ENCODE data around the gene PDXK.

Gene PDXK

GRCh38 chr21:43726686-43727518 is 8.0 kb downstream of the PDXK start:
- DNase-seq: no peak

- no peak for DNase-seq
Measured at GRCh38 chr21:43727519-43728153, 8.7 kb downstream of the PDXK start.

GRCh38 chr21:43728154-43728466 is 9.2 kb downstream of the PDXK start:
- no peak for DNase-seq

GRCh38 chr21:43728467-43729390 is 9.8 kb downstream of the PDXK start:
- peak; percentile 84 for DNase-seq

GRCh38 chr21:43731476-43731875 is 12.5 kb downstream of the PDXK start:
- DNase-seq: no peak

GRCh38 chr21:43731891-43732711 is 13.2 kb downstream of the PDXK start:
- DNase-seq: no peak

- DNase-seq: no peak
Measured at GRCh38 chr21:43733060-43733459, 14.1 kb downstream of the PDXK start.

GRCh38 chr21:43733529-43734071 is 14.7 kb downstream of the PDXK start:
- DNase-seq: no peak

GRCh38 chr21:43734131-43734927 is 15.4 kb downstream of the PDXK start:
- no peak for DNase-seq

GRCh38 chr21:43734928-43735229 is 15.9 kb downstream of the PDXK start:
- no peak for DNase-seq

- no peak for DNase-seq
Measured at GRCh38 chr21:43735236-43736091, 16.5 kb downstream of the PDXK start.

- no peak for DNase-seq
Measured at GRCh38 chr21:43736224-43736883, 17.4 kb downstream of the PDXK start.

- DNase-seq: no peak
Measured at GRCh38 chr21:43737158-43737950, 18.4 kb downstream of the PDXK start.

- DNase-seq: no peak
Measured at GRCh38 chr21:43739621-43740435, 20.9 kb downstream of the PDXK start.

- DNase-seq: no peak
Measured at GRCh38 chr21:43740497-43741156, 21.7 kb downstream of the PDXK start.

GRCh38 chr21:43741423-43742096 is 22.6 kb downstream of the PDXK start:
- no peak for DNase-seq

- DNase-seq: no peak
Measured at GRCh38 chr21:43743947-43744346, 25.0 kb downstream of the PDXK start.

Data from CD4-positive, alpha-beta T cell treated with Interleukin-21 for 1 hour (primary cell).